A673 (cell line): ENCODE measurements around the gene PSMD10. TPM values are rescaled to one million over a fixed set of nuclear protein-coding genes. Genes with fewer than 3 reads are reported as not detected.

Experiments
- BruUV-seq: library from RNA; stranded (reverse); fragments of 400-500 nt; replicated peaks from 2 replicates; lab custom pipeline; 2021; lab: Mats Ljungman, UMichigan
- CTCF ChIA-PET: fragments of 300-600 bp; sonication (Branson Sonifier 250); formaldehyde crosslinking; loops from one replicate; lab custom pipeline; 2022; ENCODE audit warnings: antibody characterized with exemption; lab: Charles Lee
- POLR2A ChIA-PET: fragments of 300-600 bp; sonication (Branson Sonifier 250); formaldehyde crosslinking; loops from one replicate; lab custom pipeline; 2022; ENCODE audit warnings: antibody characterized with exemption; ENCODE audit not compliant: low non-redundant PET; lab: Charles Lee
- DNase-seq: peaks from one replicate; pipeline ENCODE4 v3.0.0-alpha.2; 2015; ENCODE audit warnings: low spot score
- H3K27ac ChIP-seq: fragments of 200-600 bp; sonication (generic); 2 replicates; pipeline ENCODE4 v1.5.1; 2016; ENCODE audit warnings: mixed run types, low read depth, mild to moderate bottlenecking, mixed read lengths, antibody characterized with exemption, low read length; ENCODE audit not compliant: poor library complexity, severe bottlenecking
- H3K27me3 ChIP-seq: fragments of 200-600 bp; sonication (generic); replicated peaks from 2 replicates; pipeline ENCODE4 v1.6.1; 2017; ENCODE audit warnings: mixed run types, low read depth, mild to moderate bottlenecking, mixed read lengths, antibody characterized with exemption, low read length; ENCODE audit not compliant: insufficient read depth, poor library complexity
- H3K36me3 ChIP-seq: fragments of 200-600 bp; sonication (generic); 2 replicates; pipeline ENCODE4 v1.6.1; 2016; ENCODE audit warnings: mixed run types, mild to moderate bottlenecking, mixed read lengths, antibody characterized with exemption, low read length; ENCODE audit not compliant: insufficient read depth, poor library complexity, severe bottlenecking
- H3K4me1 ChIP-seq: fragments of 200-600 bp; sonication (generic); 2 replicates; pipeline ENCODE4 v1.6.1; 2017; ENCODE audit warnings: mixed run types, mild to moderate bottlenecking, mixed read lengths, antibody characterized with exemption, low read length; ENCODE audit not compliant: insufficient read depth, poor library complexity, severe bottlenecking
- H3K4me3 ChIP-seq: fragments of 200-600 bp; sonication (generic); 2 replicates; pipeline ENCODE4 v1.5.1; 2016; ENCODE audit warnings: low read depth, mixed run types, mild to moderate bottlenecking, mixed read lengths, low read length; ENCODE audit not compliant: poor library complexity, severe bottlenecking
- H3K9me3 ChIP-seq: fragments of 200-600 bp; sonication (generic); 2 replicates; pipeline ENCODE4 v1.6.1; 2016; ENCODE audit warnings: mixed run types, low read depth, mild to moderate bottlenecking, mixed read lengths, antibody characterized with exemption, low read length; ENCODE audit not compliant: poor library complexity, severe bottlenecking
- EZH2 ChIP-seq: fragments of 200-600 bp; sonication (generic); IDR thresholded peaks from 2 replicates; pipeline ENCODE4 v1.6.1; 2017; ENCODE audit warnings: borderline replicate concordance, low read depth, mild to moderate bottlenecking, mixed read lengths, antibody characterized with exemption, low read length; ENCODE audit not compliant: poor library complexity, severe bottlenecking
- intact Hi-C: fragments of 100-400 bp; cut with micrococcal nuclease; formaldehyde crosslinking; loops from one replicate; pipeline ENCODE4 v1.10.0; 2022; ENCODE audit not compliant: unreplicated experiment
- total RNA-seq: library from RNA; stranded (reverse); gene quantifications from 2 replicates; pipeline ENCODE4 v1.2.3, GENCODE V29; 2021
- TF ChIP-seq, protein P1 (sequence below): fragments of 300-800, 200-600 bp; sonication (generic); conservative IDR thresholded peaks from 2 replicates; pipeline ENCODE4 v1.5.1; 2017; ENCODE audit warnings: low read depth, mild to moderate bottlenecking, antibody characterized with exemption, low read length, moderate library complexity, mixed read lengths

Gene PSMD10
- total RNA-seq, 1 experiment from 2014 or later, result 49.6 TPM

DNA sequence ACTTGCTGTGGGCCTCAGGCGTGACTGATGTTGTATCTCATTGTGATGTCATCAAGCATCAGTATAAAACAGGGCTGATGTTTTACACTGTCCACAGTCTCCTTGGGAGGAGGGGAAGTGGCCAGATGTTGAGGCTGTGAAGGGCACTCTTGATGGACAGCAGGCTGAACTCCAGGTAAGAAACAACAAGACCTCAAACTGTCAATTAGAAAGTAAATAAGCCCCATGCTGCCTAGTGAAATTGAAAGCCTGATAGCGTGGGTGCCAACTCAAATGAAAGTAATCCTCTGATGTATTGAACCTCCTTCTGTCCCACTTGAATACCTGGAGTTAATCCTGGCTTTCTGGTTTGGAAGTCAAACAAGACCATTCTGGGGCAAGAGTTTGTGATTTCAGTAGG, 26.7 kb downstream of the PSMD10 start:
- DNase-seq, result no peak
- H3K4me1 ChIP-seq, result no peaks in the 10 kb centered on the region
- H3K27me3 ChIP-seq, result peaks cover 27% of the 10 kb centered on the region
- no peaks in the 10 kb centered on the region for H3K9me3 ChIP-seq
- no TSS peak for BruUV-seq
- CTCF ChIA-PET, result no interaction called here
- intact Hi-C loops, result no loop called here
- POLR2A ChIA-PET, result no interaction called here
- no peak for TF ChIP-seq EZH2
- TF ChIP-seq, protein P1, sequence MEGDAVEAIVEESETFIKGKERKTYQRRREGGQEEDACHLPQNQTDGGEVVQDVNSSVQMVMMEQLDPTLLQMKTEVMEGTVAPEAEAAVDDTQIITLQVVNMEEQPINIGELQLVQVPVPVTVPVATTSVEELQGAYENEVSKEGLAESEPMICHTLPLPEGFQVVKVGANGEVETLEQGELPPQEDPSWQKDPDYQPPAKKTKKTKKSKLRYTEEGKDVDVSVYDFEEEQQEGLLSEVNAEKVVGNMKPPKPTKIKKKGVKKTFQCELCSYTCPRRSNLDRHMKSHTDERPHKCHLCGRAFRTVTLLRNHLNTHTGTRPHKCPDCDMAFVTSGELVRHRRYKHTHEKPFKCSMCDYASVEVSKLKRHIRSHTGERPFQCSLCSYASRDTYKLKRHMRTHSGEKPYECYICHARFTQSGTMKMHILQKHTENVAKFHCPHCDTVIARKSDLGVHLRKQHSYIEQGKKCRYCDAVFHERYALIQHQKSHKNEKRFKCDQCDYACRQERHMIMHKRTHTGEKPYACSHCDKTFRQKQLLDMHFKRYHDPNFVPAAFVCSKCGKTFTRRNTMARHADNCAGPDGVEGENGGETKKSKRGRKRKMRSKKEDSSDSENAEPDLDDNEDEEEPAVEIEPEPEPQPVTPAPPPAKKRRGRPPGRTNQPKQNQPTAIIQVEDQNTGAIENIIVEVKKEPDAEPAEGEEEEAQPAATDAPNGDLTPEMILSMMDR, result no peak
- H3K4me3 ChIP-seq, result no peak overlapping the region
- H3K36me3 ChIP-seq, result no peaks in the 10 kb centered on the region
- no peak overlapping the region for H3K27ac ChIP-seq

DNA sequence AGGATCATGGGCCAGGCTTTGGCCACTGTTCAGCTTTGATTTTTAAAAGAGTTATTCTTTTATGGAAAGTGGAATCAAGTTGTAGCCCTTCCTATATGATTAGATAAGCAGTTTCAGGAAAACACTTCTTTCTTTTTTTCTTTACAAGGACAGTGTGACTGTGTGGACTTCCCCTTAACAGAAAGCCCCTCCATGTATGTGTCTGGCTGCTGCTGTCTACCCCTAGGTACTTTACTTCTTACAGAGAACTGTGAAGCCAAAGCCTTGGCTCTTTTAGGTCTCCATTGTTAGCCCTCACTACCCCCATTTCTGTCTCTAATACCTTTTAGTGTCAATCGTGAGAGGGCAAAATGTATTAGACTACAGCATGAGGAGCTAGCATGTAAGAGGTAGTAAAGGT, 27.3 kb downstream of the PSMD10 start:
- H3K4me3 ChIP-seq, result no peak overlapping the region
- DNase-seq, result no peak
- BruUV-seq, result no TSS peak
- ChIA-PET POLR2A (no interaction called here), CTCF (no interaction called here)
- H3K36me3 ChIP-seq, result no peaks in the 10 kb centered on the region
- H3K9me3 ChIP-seq, result no peaks in the 10 kb centered on the region
- peaks cover 21% of the 10 kb centered on the region for H3K27me3 ChIP-seq
- H3K27ac ChIP-seq, result no peak overlapping the region
- TF ChIP-seq, protein P1, result no peak
- no peak for TF ChIP-seq EZH2
- intact Hi-C loops, result no loop called here
- H3K4me1 ChIP-seq, result no peaks in the 10 kb centered on the region

GRCh38 chrX:108059801-108060200, 31.5 kb downstream of the PSMD10 start:
- no peak overlapping the region for H3K4me3 ChIP-seq
- ChIA-PET POLR2A (no interaction called here), CTCF (no interaction called here)
- H3K36me3 ChIP-seq, result no peaks in the 10 kb centered on the region
- H3K9me3 ChIP-seq, result no peaks in the 10 kb centered on the region
- DNase-seq, result no peak
- no peak overlapping the region for H3K27ac ChIP-seq
- TF ChIP-seq, protein P1, result no peak
- TF ChIP-seq EZH2, result no peak
- intact Hi-C loops, result no loop called here
- no peaks in the 10 kb centered on the region for H3K4me1 ChIP-seq
- H3K27me3 ChIP-seq, result peaks cover 31% of the 10 kb centered on the region
- BruUV-seq, result no TSS peak
